Activated T-cell treated with anti-CD3 and anti-CD28 coated beads, Interleukin-2, amount 50 U/mL, for 4 hours (primary cell): ENCODE data around the gene RBM12. TPM values are rescaled to one million over a fixed set of nuclear protein-coding genes. Genes with fewer than 3 reads are reported as not detected.

Source experiments
- total RNA-seq, 3 donors: library from RNA; stranded (reverse); gene quantifications; one replicate each; pipeline ENCODE4 v1.2.1, GENCODE V29; 2021

Gene RBM12
- total RNA-seq, 3 donors from 2014 or later = 135 to 137 (median 136) TPM

Other genes with a start within 250 kb of the RBM12 start
- gene GDF5, start 226.7 kb downstream of the RBM12 start, total RNA-seq = not detected
- gene CEP250, start 209.3 kb downstream of the RBM12 start, total RNA-seq = 10 to 100 TPM; 27.7 to 31.9 (median 30.9) TPM
- gene C20orf173, start 135.2 kb downstream of the RBM12 start, total RNA-seq = not detected
- 100 to 1,000 TPM; 127 to 130 (median 128) TPM for gene ERGIC3, start 122.8 kb downstream of the RBM12 start, total RNA-seq
- gene SPAG4, start 49.1 kb downstream of the RBM12 start, total RNA-seq = 1 to 10 TPM; 1.6 to 2.5 (median 1.9) TPM
- 100 to 1,000 TPM; 229 to 264 (median 257) TPM for gene CPNE1, start within 50 bp of the RBM12 start, total RNA-seq
- gene NFS1, start 34.5 kb upstream of the RBM12 start, total RNA-seq = 10 to 100 TPM; 29.0 to 39.4 (median 38.4) TPM
- gene ROMO1, start 34.5 kb upstream of the RBM12 start, total RNA-seq = 100 to 1,000 TPM; 160 to 171 (median 171) TPM
- gene RBM39, start 77.4 kb upstream of the RBM12 start, total RNA-seq = 100 to 1,000 TPM; 336 to 375 (median 337) TPM
- 10 to 100 TPM; 47.7 to 59.4 (median 48.8) TPM for gene PHF20, start 107.1 kb upstream of the RBM12 start, total RNA-seq